MM.1S (cell line): ENCODE results near the gene FKBP2.

Experiments used
- DNase-seq: peaks from one replicate; pipeline ENCODE4 v3.0.0-alpha.2; 2015
- H2AFZ ChIP-seq: fragments of 300-600 bp; sonication (generic); 2 replicates; pipeline ENCODE4 v1.6.0; 2016; ENCODE audit warnings: antibody characterized with exemption, low read length
- H3F3A ChIP-seq: fragments of 300-600 bp; sonication (generic); 2 replicates; pipeline ENCODE4 v1.6.1; 2016; ENCODE audit warnings: mild to moderate bottlenecking, antibody characterized with exemption, low read length, moderate library complexity, mixed read lengths; ENCODE audit not compliant: insufficient read depth
- H3K27ac ChIP-seq: fragments of 300-600 bp; sonication (generic); 2 replicates; pipeline ENCODE4 v1.5.1; 2016; ENCODE audit warnings: mild to moderate bottlenecking, low read length
- H3K27me3 ChIP-seq: fragments of 300-600 bp; sonication (generic); replicated peaks from 2 replicates; pipeline ENCODE4 v1.6.0; 2016; ENCODE audit warnings: low read length; ENCODE audit not compliant: insufficient read depth
- H3K36me3 ChIP-seq: fragments of 300-600 bp; sonication (generic); replicated peaks from 2 replicates; pipeline ENCODE4 v1.6.1; 2016; ENCODE audit warnings: mild to moderate bottlenecking, low read length, mixed read lengths; ENCODE audit not compliant: insufficient read depth
- H3K4me1 ChIP-seq: fragments of 300-600 bp; sonication (generic); 2 replicates; pipeline ENCODE4 v1.6.1; 2016; ENCODE audit warnings: low read length, mixed read lengths
- H3K4me2 ChIP-seq: fragments of 300-600 bp; sonication (generic); 2 replicates; pipeline ENCODE4 v1.6.0; 2016; ENCODE audit warnings: low read depth, low read length
- H3K4me3 ChIP-seq: fragments of 300-600 bp; sonication (generic); 2 replicates; pipeline ENCODE4 v1.5.1; 2016; ENCODE audit warnings: low read length, mixed read lengths
- H3K79me2 ChIP-seq: fragments of 300-600 bp; sonication (generic); 2 replicates; pipeline ENCODE4 v1.6.1; 2016; ENCODE audit warnings: mixed run types, low read length, mixed read lengths
- H3K9ac ChIP-seq: fragments of 300-600 bp; sonication (generic); 2 replicates; pipeline ENCODE4 v1.6.1; 2016; ENCODE audit warnings: low read length, mixed read lengths
- H3K9me2 ChIP-seq: fragments of 300-600 bp; sonication (generic); replicated peaks from 2 replicates; pipeline ENCODE4 v1.6.1; 2016; ENCODE audit warnings: mild to moderate bottlenecking, low read length, mixed read lengths; ENCODE audit not compliant: insufficient read depth
- H3K9me3 ChIP-seq: fragments of 300-600 bp; sonication (generic); replicated peaks from 2 replicates; pipeline ENCODE4 v1.6.1; 2016; ENCODE audit warnings: mild to moderate bottlenecking, low read length, mixed read lengths; ENCODE audit not compliant: insufficient read depth
- H4K20me1 ChIP-seq: fragments of 300-600 bp; sonication (generic); 2 replicates; pipeline ENCODE4 v1.6.1; 2016; ENCODE audit warnings: mild to moderate bottlenecking, low read length, moderate library complexity, mixed read lengths; ENCODE audit not compliant: insufficient read depth
- CTCF ChIP-seq: fragments of 300-600 bp; sonication (generic); IDR thresholded peaks from 2 replicates; pipeline ENCODE4 v1.5.1; 2016; ENCODE audit warnings: antibody characterized with exemption, low read length, mixed read lengths
- EZH2 ChIP-seq: fragments of 300-600 bp; sonication (generic); optimal IDR thresholded peaks from 2 replicates; pipeline ENCODE3; 2017; ENCODE audit warnings: low read depth, mild to moderate bottlenecking, antibody characterized with exemption, low read length, mixed read lengths
- EZH2phosphoT487 ChIP-seq: fragments of 300-600 bp; sonication (generic); IDR thresholded peaks from 2 replicates; pipeline ENCODE4 v1.6.1; 2018; ENCODE audit warnings: antibody characterized with exemption, low read length

Gene FKBP2

GRCh38 chr11:64206457-64207255, 34.2 kb upstream of the FKBP2 start, which contains the start of gene FERMT3:
Gene FERMT3, plus strand, starts transcription at chr11:64206721. Its CDS starts 644 bp downstream, at chr11:64207365.
- Histone ChIP-seq H2AFZ (peak within 1 kb of the TSS; percentile 37; the same call in 1 of the 2 replicates), H3K9me3 (no peaks in the 10 kb centered on the region), H3K27ac (peak within 1 kb of the TSS; percentile 56; the same call in 1 of the 2 replicates), H3K9ac (peak within 1 kb of the TSS; percentile 67), H3K4me3 (peak within 1 kb of the TSS; percentile 70), H3K27me3 (no peaks in the 10 kb centered on the region), H4K20me1 (no peaks in the 10 kb centered on the region), H3F3A (no peaks in the 10 kb centered on the region; the same call in 1 of the 2 replicates), H3K9me2 (no peaks in the 10 kb centered on the region), H3K79me2 (peaks cover 19% of the 10 kb centered on the region), H3K4me1 (peaks cover 10% of the 10 kb centered on the region), H3K36me3 (peaks cover 8% of the 10 kb centered on the region; the same call in 1 of the 2 replicates), H3K4me2 (peak within 1 kb of the TSS; percentile 74)
- no peak for TF ChIP-seq CTCF
- TF ChIP-seq EZH2phosphoT487, result no peak
- DNase-seq, result peak; percentile 46

- peaks cover 14% of the 10 kb centered on the region for H3K79me2 ChIP-seq
- peaks cover 6% of the 10 kb centered on the region; the same call in 1 of the 2 replicates for H3K36me3 ChIP-seq
- H3K4me1 ChIP-seq, result peaks cover 10% of the 10 kb centered on the region
- H3K27me3 ChIP-seq, result no peaks in the 10 kb centered on the region
- peak overlapping the region; percentile 67; the same call in 1 of the 2 replicates for H3K9ac ChIP-seq
- TF ChIP-seq EZH2 (no peak), EZH2phosphoT487 (no peak), CTCF (no peak)
- H3K9me3 ChIP-seq, result no peaks in the 10 kb centered on the region
- H3K9me2 ChIP-seq, result no peaks in the 10 kb centered on the region
- peak overlapping the region; percentile 37; the same call in 1 of the 2 replicates for H2AFZ ChIP-seq
- DNase-seq, result no peak
- peak overlapping the region; percentile 70 for H3K4me3 ChIP-seq
- no peaks in the 10 kb centered on the region for H4K20me1 ChIP-seq
- no peaks in the 10 kb centered on the region; the same call in 1 of the 2 replicates for H3F3A ChIP-seq
- peak overlapping the region; percentile 74 for H3K4me2 ChIP-seq
- H3K27ac ChIP-seq, result peak overlapping the region; percentile 56; the same call in 1 of the 2 replicates
These were observed 33.4 kb upstream of the FKBP2 start for GRCh38 chr11:64207256-64208085.

GRCh38 chr11:64208086-64208795, 32.7 kb upstream of the FKBP2 start:
- no peak for DNase-seq
- Histone ChIP-seq H3K27ac (peak overlapping the region; percentile 56; the same call in 1 of the 2 replicates), H3K4me3 (peak overlapping the region; percentile 70), H3K9ac (peak overlapping the region; percentile 67; the same call in 1 of the 2 replicates), H3K4me1 (peaks cover 10% of the 10 kb centered on the region), H3K4me2 (peak overlapping the region; percentile 74; the same call in 1 of the 2 replicates), H4K20me1 (no peaks in the 10 kb centered on the region), H3K9me2 (no peaks in the 10 kb centered on the region), H3K79me2 (peaks cover 8% of the 10 kb centered on the region), H2AFZ (0 out of 2 replicates have a peak overlapping the region, but pooled peaks have one; percentile 37), H3K27me3 (no peaks in the 10 kb centered on the region), H3K9me3 (no peaks in the 10 kb centered on the region), H3K36me3 (no peaks in the 10 kb centered on the region), H3F3A (no peaks in the 10 kb centered on the region; the same call in 1 of the 2 replicates)
- TF ChIP-seq CTCF, result no peak
- TF ChIP-seq EZH2, result no peak
- TF ChIP-seq EZH2phosphoT487, result no peak
